BLaER1 (cell line): ENCODE results near the gene FAM149A.

Experiments used
- H3K27ac ChIP-seq: shearing (Covaris generic); formaldehyde crosslinking; 2 replicates; pipeline ENCODE4 v1.8.1; 2022
- H3K27me3 ChIP-seq: shearing (Covaris generic); formaldehyde crosslinking; 2 replicates; pipeline ENCODE4 v1.8.1; 2022
- H3K36me3 ChIP-seq: shearing (Covaris generic); formaldehyde crosslinking; 2 replicates; pipeline ENCODE4 v1.8.1; 2022
- H3K4me1 ChIP-seq: shearing (Covaris generic); formaldehyde crosslinking; 2 replicates; pipeline ENCODE4 v1.8.1; 2022
- H3K4me2 ChIP-seq: shearing (Covaris generic); formaldehyde crosslinking; 2 replicates; pipeline ENCODE4 v1.8.1; 2022
- H3K4me3 ChIP-seq: shearing (Covaris generic); formaldehyde crosslinking; 2 replicates; pipeline ENCODE4 v1.8.1; 2022
- H3K9ac ChIP-seq: shearing (Covaris generic); formaldehyde crosslinking; 2 replicates; pipeline ENCODE4 v1.8.1; 2022
- H3K9me3 ChIP-seq: shearing (Covaris generic); formaldehyde crosslinking; 2 replicates; pipeline ENCODE4 v1.8.1; 2022
- H4K20me1 ChIP-seq: shearing (Covaris generic); formaldehyde crosslinking; 2 replicates; pipeline ENCODE4 v1.8.1; 2022
- Cebpa-rat ChIP-seq: shearing (Covaris generic); IDR thresholded peaks from 2 replicates; pipeline ENCODE4 v1.8.1; 2022

FAM149A gene

GRCh38 chr4:186169945-186170802 is 65.7 kb downstream of the FAM149A start:
- H3K4me1 ChIP-seq: peaks cover 24% of the 10 kb centered on the region
- no peak for TF ChIP-seq Cebpa-rat

GRCh38 chr4:186170966-186171365 is 66.5 kb downstream of the FAM149A start:
- H3K36me3 ChIP-seq: no peaks in the 10 kb centered on the region
- H3K4me2 ChIP-seq: peak overlapping the region; percentile 69
- H3K9ac ChIP-seq: no peak overlapping the region
- H3K27ac ChIP-seq: no peak overlapping the region
- no peak for TF ChIP-seq Cebpa-rat
- H3K4me1 ChIP-seq: peaks cover 24% of the 10 kb centered on the region
- H3K9me3 ChIP-seq: no peaks in the 10 kb centered on the region
- no peaks in the 10 kb centered on the region for H3K27me3 ChIP-seq
- H4K20me1 ChIP-seq: no peaks in the 10 kb centered on the region
- H3K4me3 ChIP-seq: no peak overlapping the region

More at GRCh38 chr4:186169945-186170802, 65.7 kb downstream of the FAM149A start:
- no peak overlapping the region for H3K9ac ChIP-seq
- no peaks in the 10 kb centered on the region for H3K9me3 ChIP-seq
- H4K20me1 ChIP-seq: no peaks in the 10 kb centered on the region
- no peaks in the 10 kb centered on the region for H3K27me3 ChIP-seq
- H3K4me2 ChIP-seq: peak overlapping the region; percentile 69
- H3K36me3 ChIP-seq: no peaks in the 10 kb centered on the region
- no peak overlapping the region for H3K27ac ChIP-seq
- H3K4me3 ChIP-seq: no peak overlapping the region

GRCh38 chr4:186172546-186172945 is 68.0 kb downstream of the FAM149A start:
- Histone ChIP-seq H3K4me3 (no peak overlapping the region), H3K27me3 (no peaks in the 10 kb centered on the region), H3K4me2 (no peak overlapping the region), H3K27ac (no peak overlapping the region), H3K4me1 (peaks cover 16% of the 10 kb centered on the region), H4K20me1 (no peaks in the 10 kb centered on the region), H3K9me3 (no peaks in the 10 kb centered on the region), H3K9ac (no peak overlapping the region), H3K36me3 (no peaks in the 10 kb centered on the region)
- TF ChIP-seq Cebpa-rat: no peak

GRCh38 chr4:186188107-186188506 is 83.6 kb downstream of the FAM149A start:
- H3K9ac ChIP-seq: no peak overlapping the region
- no peak for TF ChIP-seq Cebpa-rat
- H3K36me3 ChIP-seq: no peaks in the 10 kb centered on the region
- no peaks in the 10 kb centered on the region for H3K27me3 ChIP-seq
- H3K4me3 ChIP-seq: no peak overlapping the region
- H3K4me2 ChIP-seq: no peak overlapping the region
- H4K20me1 ChIP-seq: no peaks in the 10 kb centered on the region
- no peak overlapping the region for H3K27ac ChIP-seq
- peaks cover 28% of the 10 kb centered on the region for H3K4me1 ChIP-seq
- no peaks in the 10 kb centered on the region for H3K9me3 ChIP-seq

GRCh38 chr4:186189656-186190055 is 85.2 kb downstream of the FAM149A start:
- Histone ChIP-seq H3K27ac (peak overlapping the region; percentile 96), H3K9me3 (no peaks in the 10 kb centered on the region), H3K27me3 (no peaks in the 10 kb centered on the region), H3K4me2 (peak overlapping the region; percentile 79), H3K36me3 (peaks cover 3% of the 10 kb centered on the region; the same call in 1 of the 2 replicates), H3K4me3 (peak overlapping the region; percentile 98), H3K9ac (peak overlapping the region; percentile 95), H4K20me1 (no peaks in the 10 kb centered on the region), H3K4me1 (peaks cover 31% of the 10 kb centered on the region)
- TF ChIP-seq Cebpa-rat: no peak

- Histone ChIP-seq H3K4me2 (peak overlapping the region; percentile 79), H3K4me3 (peak overlapping the region; percentile 98), H3K9me3 (no peaks in the 10 kb centered on the region), H3K36me3 (peaks cover 11% of the 10 kb centered on the region), H3K4me1 (peaks cover 31% of the 10 kb centered on the region), H3K9ac (peak overlapping the region; percentile 95), H3K27ac (peak overlapping the region; percentile 96), H3K27me3 (no peaks in the 10 kb centered on the region), H4K20me1 (no peaks in the 10 kb centered on the region)
- TF ChIP-seq Cebpa-rat: no peak
These were observed 86.2 kb downstream of the FAM149A start for GRCh38 chr4:186190581-186191199.

GRCh38 chr4:186191200-186192065 is 86.9 kb downstream of the FAM149A start, which contains the start of gene CYP4V2:
Gene CYP4V2 (plus strand): TSS chr4:186191567. CDS start chr4:186191824, 257 bp downstream.
- Histone ChIP-seq H3K4me3 (peak within 1 kb of the TSS; percentile 98), H3K9ac (peak within 1 kb of the TSS; percentile 95), H4K20me1 (no peaks in the 10 kb centered on the region), H3K9me3 (no peaks in the 10 kb centered on the region), H3K4me2 (peak within 1 kb of the TSS; percentile 79), H3K27ac (peak within 1 kb of the TSS; percentile 96), H3K27me3 (no peaks in the 10 kb centered on the region), H3K36me3 (peaks cover 18% of the 10 kb centered on the region), H3K4me1 (peaks cover 31% of the 10 kb centered on the region)
- no peak for TF ChIP-seq Cebpa-rat

GRCh38 chr4:186192066-186192612 is 87.6 kb downstream of the FAM149A start:
- Histone ChIP-seq H3K27ac (peak overlapping the region; percentile 96), H3K27me3 (no peaks in the 10 kb centered on the region), H3K4me2 (peak overlapping the region; percentile 79), H3K9me3 (no peaks in the 10 kb centered on the region), H3K4me3 (peak overlapping the region; percentile 98), H3K4me1 (peaks cover 31% of the 10 kb centered on the region), H3K9ac (peak overlapping the region; percentile 95), H4K20me1 (no peaks in the 10 kb centered on the region), H3K36me3 (peaks cover 21% of the 10 kb centered on the region)
- no peak for TF ChIP-seq Cebpa-rat

- H3K9me3 ChIP-seq: no peaks in the 10 kb centered on the region
- no peak for TF ChIP-seq Cebpa-rat
- no peak overlapping the region for H3K4me2 ChIP-seq
- H3K36me3 ChIP-seq: peaks cover 31% of the 10 kb centered on the region
- H3K4me3 ChIP-seq: no peak overlapping the region
- peaks cover 28% of the 10 kb centered on the region for H3K4me1 ChIP-seq
- H3K9ac ChIP-seq: no peak overlapping the region
- no peak overlapping the region for H3K27ac ChIP-seq
- H3K27me3 ChIP-seq: no peaks in the 10 kb centered on the region
- H4K20me1 ChIP-seq: no peaks in the 10 kb centered on the region
These were observed 89.3 kb downstream of the FAM149A start for GRCh38 chr4:186193851-186194250.
